ENCODE data around the gene SLC9A1. TPM values are rescaled to one million over a fixed set of nuclear protein-coding genes. Genes with fewer than 3 reads are reported as not detected.

The SLC9A1 gene
- polyA plus RNA-seq, 4 donors = 22.3 to 34.0 (median 23.3) TPM

Other genes with a start within 250 kb of the SLC9A1 start
- gene NR0B2, start 241.2 kb downstream of the SLC9A1 start, polyA plus RNA-seq (ENCODE audit: insufficient read length in 4 of 4) = 1 to 10 TPM; 1.1 to 1.9 (median 1.5) TPM
- gene NUDC, start 233.4 kb downstream of the SLC9A1 start, polyA plus RNA-seq (ENCODE audit: insufficient read length in 4 of 4) = 10 to 100 TPM; 81.4 to 98.6 (median 94.9) TPM
- 10 to 100 TPM in 2 of 4 donors, 1 to 10 TPM in 2; 8.8 to 11.7 (median 10.3) TPM for gene KDF1, start 194.7 kb downstream of the SLC9A1 start, polyA plus RNA-seq (ENCODE audit: insufficient read length in 4 of 4)
- gene TRNP1, start 161.4 kb downstream of the SLC9A1 start, polyA plus RNA-seq (ENCODE audit: insufficient read length in 4 of 4) = 1 to 10 TPM; 5.6 to 8.2 (median 7.0) TPM
- 1 to 10 TPM; 1.0 to 1.5 (median 1.3) TPM for gene TENT5B, start 142.3 kb downstream of the SLC9A1 start, polyA plus RNA-seq (ENCODE audit: insufficient read length in 4 of 4)
- 10 to 100 TPM; 38.5 to 56.0 (median 46.7) TPM for gene WDTC1, start 79.5 kb upstream of the SLC9A1 start, polyA plus RNA-seq (ENCODE audit: insufficient read length in 4 of 4)
- 10 to 100 TPM; 38.1 to 48.5 (median 41.4) TPM for gene TMEM222, start 167.0 kb upstream of the SLC9A1 start, polyA plus RNA-seq (ENCODE audit: insufficient read length in 4 of 4)
- 10 to 100 TPM in 3 of 4 donors, 1 to 10 TPM in 1; 8.3 to 16.4 (median 12.1) TPM for gene SYTL1, start 186.9 kb upstream of the SLC9A1 start, polyA plus RNA-seq (ENCODE audit: insufficient read length in 4 of 4)
- 10 to 100 TPM in 1 of 4 donors, 1 to 10 TPM in 3; 5.5 to 11.3 (median 9.4) TPM for gene MAP3K6, start 211.8 kb upstream of the SLC9A1 start, polyA plus RNA-seq (ENCODE audit: insufficient read length in 4 of 4)
- gene FCN3, start 219.7 kb upstream of the SLC9A1 start, polyA plus RNA-seq (ENCODE audit: insufficient read length in 4 of 4) = 1 to 10 TPM; 1.4 to 3.1 (median 2.4) TPM
- under 1 TPM; 0.08 to 0.68 (median 0.45) TPM for gene CD164L2, start 228.2 kb upstream of the SLC9A1 start, polyA plus RNA-seq (ENCODE audit: insufficient read length in 4 of 4)
- gene GPR3, start 237.5 kb upstream of the SLC9A1 start, polyA plus RNA-seq (ENCODE audit: insufficient read length in 4 of 4) = 1 to 10 TPM in 2 of 4 donors, under 1 TPM in 2; 0.88 to 1.2 (median 1.0) TPM